Measurements from ENCODE around the gene FNIP2. TPM values are rescaled to one million over a fixed set of nuclear protein-coding genes. Genes with fewer than 3 reads are reported as not detected.

FNIP2 gene
- total RNA-seq, 1 donor from 2014 or later, result 18.5 TPM

- no peak overlapping the region for H3K27ac ChIP-seq (ENCODE audit: low read depth, low read length)
- H3K27me3 Mint-ChIP-seq (ENCODE audit: low read depth, unreplicated experiment), result no peaks in the 10 kb centered on the region
- H3K36me3 ChIP-seq (ENCODE audit: insufficient read depth, low read length), result no peaks in the 10 kb centered on the region
- H3K4me2 ChIP-seq (ENCODE audit: low read length), result no peak overlapping the region
- H3K4me3 Mint-ChIP-seq (ENCODE audit: unreplicated experiment), result no peak overlapping the region
- no peaks in the 10 kb centered on the region for H3K79me2 ChIP-seq (ENCODE audit: insufficient read depth, low read length)
- peaks cover 15% of the 10 kb centered on the region for H3K36me3 Mint-ChIP-seq (ENCODE audit: low read depth, unreplicated experiment)
- peaks cover 14% of the 10 kb centered on the region for H3K4me1 ChIP-seq (ENCODE audit: insufficient read depth, low read length)
- peaks cover 28% of the 10 kb centered on the region for H3K4me1 Mint-ChIP-seq (ENCODE audit: low read depth, unreplicated experiment)
- no peak overlapping the region for H2AFZ ChIP-seq (ENCODE audit: low read depth, low read length)
- no peak overlapping the region for H3K4me3 ChIP-seq (ENCODE audit: insufficient read depth, low read depth, low read length)
- TF ChIP-seq EZH2 (IDR thresholded peaks at IDR 0.05; ENCODE audit: insufficient read depth, low read length), result no peak
- no peak for TF ChIP-seq CTCF (IDR thresholded peaks at IDR 0.05; ENCODE audit: insufficient read depth, low read depth, low read length)
- no peak for FAIRE-seq
- H3K9me3 Mint-ChIP-seq (ENCODE audit: unreplicated experiment), result peaks cover 12% of the 10 kb centered on the region
- H4K20me1 ChIP-seq (ENCODE audit: insufficient read depth, low read length), result no peaks in the 10 kb centered on the region
- no peak overlapping the region for H3K9ac ChIP-seq (ENCODE audit: low read length)
- no peaks in the 10 kb centered on the region for H3K27me3 ChIP-seq (ENCODE audit: insufficient read depth, low read length)
- peak overlapping the region; percentile 63 for H3K27ac Mint-ChIP-seq (ENCODE audit: unreplicated experiment)
- H3K9me3 ChIP-seq (ENCODE audit: insufficient read depth, low read depth, low read length), result no peaks in the 10 kb centered on the region
- no peak for DNase-seq (ENCODE audit: low read depth)
Observed at GRCh38 chr4:158903472-158904043, 134.7 kb downstream of the FNIP2 start.

- Histone ChIP-seq H3K9me3 (ENCODE audit: insufficient read depth, low read depth, low read length) (no peaks in the 10 kb centered on the region), H3K27me3 (ENCODE audit: insufficient read depth, low read length) (no peaks in the 10 kb centered on the region), H2AFZ (ENCODE audit: low read depth, low read length) (no peak overlapping the region), H3K4me1 (ENCODE audit: insufficient read depth, low read length) (peaks cover 14% of the 10 kb centered on the region), H3K4me2 (ENCODE audit: low read length) (no peak overlapping the region), H4K20me1 (ENCODE audit: insufficient read depth, low read length) (no peaks in the 10 kb centered on the region), H3K9ac (ENCODE audit: low read length) (no peak overlapping the region), H3K36me3 (ENCODE audit: insufficient read depth, low read length) (no peaks in the 10 kb centered on the region), H3K27ac (ENCODE audit: low read depth, low read length) (no peak overlapping the region), H3K79me2 (ENCODE audit: insufficient read depth, low read length) (no peaks in the 10 kb centered on the region), H3K4me3 (ENCODE audit: insufficient read depth, low read depth, low read length) (no peak overlapping the region)
- TF ChIP-seq CTCF (IDR thresholded peaks at IDR 0.05; ENCODE audit: insufficient read depth, low read depth, low read length) (no peak), EZH2 (IDR thresholded peaks at IDR 0.05; ENCODE audit: insufficient read depth, low read length) (no peak)
- Mint-ChIP-seq H3K36me3 (ENCODE audit: low read depth, unreplicated experiment) (peaks cover 15% of the 10 kb centered on the region), H3K4me1 (ENCODE audit: low read depth, unreplicated experiment) (peaks cover 28% of the 10 kb centered on the region), H3K9me3 (ENCODE audit: unreplicated experiment) (peaks cover 12% of the 10 kb centered on the region), H3K27ac (ENCODE audit: unreplicated experiment) (no peak overlapping the region), H3K4me3 (ENCODE audit: unreplicated experiment) (no peak overlapping the region), H3K27me3 (ENCODE audit: low read depth, unreplicated experiment) (no peaks in the 10 kb centered on the region)
- DNase-seq (ENCODE audit: low read depth), result no peak
- FAIRE-seq, result no peak
Observed at GRCh38 chr4:158904815-158905214, 136.0 kb downstream of the FNIP2 start.

- Mint-ChIP-seq H3K9me3 (ENCODE audit: unreplicated experiment) (peaks cover 7% of the 10 kb centered on the region), H3K27me3 (ENCODE audit: low read depth, unreplicated experiment) (no peaks in the 10 kb centered on the region), H3K27ac (ENCODE audit: unreplicated experiment) (no peak overlapping the region), H3K4me3 (ENCODE audit: unreplicated experiment) (no peak overlapping the region), H3K36me3 (ENCODE audit: low read depth, unreplicated experiment) (peaks cover 11% of the 10 kb centered on the region), H3K4me1 (ENCODE audit: low read depth, unreplicated experiment) (peaks cover 28% of the 10 kb centered on the region)
- no peak overlapping the region for H3K9ac ChIP-seq (ENCODE audit: low read length)
- no peak overlapping the region for H3K4me2 ChIP-seq (ENCODE audit: low read length)
- H3K27me3 ChIP-seq (ENCODE audit: insufficient read depth, low read length), result no peaks in the 10 kb centered on the region
- H3K27ac ChIP-seq (ENCODE audit: low read depth, low read length), result no peak overlapping the region
- H4K20me1 ChIP-seq (ENCODE audit: insufficient read depth, low read length), result no peaks in the 10 kb centered on the region
- peaks cover 14% of the 10 kb centered on the region for H3K4me1 ChIP-seq (ENCODE audit: insufficient read depth, low read length)
- DNase-seq (ENCODE audit: low read depth) (no peak), FAIRE-seq (peak; percentile 5)
- H3K36me3 ChIP-seq (ENCODE audit: insufficient read depth, low read length), result no peaks in the 10 kb centered on the region
- H3K4me3 ChIP-seq (ENCODE audit: insufficient read depth, low read depth, low read length), result no peak overlapping the region
- no peaks in the 10 kb centered on the region for H3K79me2 ChIP-seq (ENCODE audit: insufficient read depth, low read length)
- H3K9me3 ChIP-seq (ENCODE audit: insufficient read depth, low read depth, low read length), result no peaks in the 10 kb centered on the region
- no peak for TF ChIP-seq EZH2 (IDR thresholded peaks at IDR 0.05; ENCODE audit: insufficient read depth, low read length)
- TF ChIP-seq CTCF (IDR thresholded peaks at IDR 0.05; ENCODE audit: insufficient read depth, low read depth, low read length), result no peak
- H2AFZ ChIP-seq (ENCODE audit: low read depth, low read length), result no peak overlapping the region
Observed at GRCh38 chr4:158906073-158906472, 137.2 kb downstream of the FNIP2 start.
